ENCODE data around the gene FGF21. TPM values are rescaled to one million over a fixed set of nuclear protein-coding genes. Genes with fewer than 3 reads are reported as not detected.

Gene FGF21
- not detected in 2 replicates for total RNA-seq
- polyA plus RNA-seq: not detected in 2 replicates
- not detected in 2 replicates for polyA plus RNA-seq (2011; cell fraction: cytosol; rRNA removed)
- not detected in 2 replicates for polyA plus RNA-seq (2011; cell fraction: nucleus; rRNA removed)
- not detected in 2 replicates for polyA plus RNA-seq (2012)
- polyA minus RNA-seq: not detected in 2 replicates
- polyA minus RNA-seq (2011; cell fraction: cytosol; rRNA and poly(A)+ RNA removed): 1.1 TPM
- polyA minus RNA-seq (2011; cell fraction: nucleus; rRNA and poly(A)+ RNA removed): not detected in 2 replicates
- not detected for Bru-seq, nascent RNA
- not detected for BruChase-seq, experiment 1, labeled RNA remaining after a 6-hour chase
- BruChase-seq, experiment 2, labeled RNA remaining after a 2-hour chase: not detected
- long read RNA-seq: 0 reads

- Histone ChIP-seq H4K20me1 (replicated peaks; ENCODE audit: control insufficient read depth, extremely low read depth, insufficient read depth, low read length) (no peaks in the 10 kb centered on the region), H3K36me3 (ENCODE audit: control insufficient read depth in 2 of 2, extremely low read depth in 1 of 2, insufficient read depth in 2 of 2, low read length in 2 of 2) (no peaks in the 10 kb centered on the region), H3K4me2 (ENCODE audit: insufficient read depth, low read length) (no peak within 1 kb of the TSS), H3K9me1 (replicated peaks; ENCODE audit: control insufficient read depth, extremely low read depth, insufficient read depth, low read length) (no peaks in the 10 kb centered on the region), H3K79me2 (ENCODE audit: control insufficient read depth, insufficient read depth, low read length) (peaks cover 16% of the 10 kb centered on the region), H3K9me3 (replicated peaks; ENCODE audit: control insufficient read depth, insufficient read depth, low read length) (no peaks in the 10 kb centered on the region), H3K4me3 (replicated peaks in 1 of 3; ENCODE audit: insufficient read depth in 1 of 3, low read depth in 1 of 3, low read length in 3 of 3) (no peak within 1 kb of the TSS), H3K27me3 (ENCODE audit: control insufficient read depth in 2 of 2, insufficient read depth in 2 of 2, low read length in 2 of 2) (no peaks in the 10 kb centered on the region), H3K27ac (ENCODE audit: insufficient read depth, low read depth, low read length) (no peak within 1 kb of the TSS), H2AFZ (ENCODE audit: low read depth, low read length) (no peak within 1 kb of the TSS), H3K9ac (replicated peaks; ENCODE audit: extremely low read depth, insufficient read depth, low read length) (no peak within 1 kb of the TSS), H3K4me1 (ENCODE audit: control insufficient read depth, extremely low read depth, insufficient read depth, low read length) (peaks cover 11% of the 10 kb centered on the region)
- intact Hi-C loops (cut with micrococcal nuclease): no loop called here
- dilution Hi-C loops (cut with MboI; ENCODE audit: extremely low pct_ligation_motif_present, low sequenced_read_pairs): no loop called here
- BruUV-seq (replicated peaks): no TSS peak
- CTCF ChIA-PET: interaction anchor here (0.9 kb wide), 1 partner anchor 16 kb away, joined by 5 read pairs; no protein-coding TSS in a partner anchor
- no peak for TF ChIP-seq MAX (IDR thresholded peaks at IDR 0.05; ENCODE audit: insufficient read depth, insufficient read length)
- no peak for TF ChIP-seq FOS (IDR thresholded peaks at IDR 0.05; ENCODE audit: borderline replicate concordance, insufficient read depth, low read length)
- no peak for TF ChIP-seq EZH2 (IDR thresholded peaks at IDR 0.05; ENCODE audit: borderline replicate concordance, low read depth, low read length, severe bottlenecking)
- TF ChIP-seq GATA2 (IDR thresholded peaks at IDR 0.05; ENCODE audit: insufficient read depth, insufficient read length, low read depth, low read length): no peak
- TF ChIP-seq MYC (IDR thresholded peaks at IDR 0.05; ENCODE audit: low read depth, low read length): no peak
- no peak for TF ChIP-seq POLR2AphosphoS5 (IDR thresholded peaks at IDR 0.05; ENCODE audit: insufficient read depth, low read depth, low read length)
- no peak for TF ChIP-seq POLR2A (IDR thresholded peaks at IDR 0.05; ENCODE audit: low read depth, low read length)
- no peak for TF ChIP-seq JUN (IDR thresholded peaks at IDR 0.05; ENCODE audit: borderline replicate concordance, insufficient read depth, insufficient read length, low read depth)
- TF ChIP-seq CTCF (IDR thresholded peaks at IDR 0.05; ENCODE audit: extremely low read depth in 1 of 2, insufficient read depth in 1 of 2, low read depth in 1 of 2, low read length in 2 of 2): no peak
- no peak for FAIRE-seq
- DNase-seq (ENCODE audit: low read depth, low spot score): no peak
- POLR2A ChIA-PET: no interaction called here
Observed at GRCh38 chr19:48755084-48755641, at the start of gene FGF21. Gene FGF21, plus strand, starts transcription at chr19:48755524. Its CDS starts 713 bp downstream, at chr19:48756237.
